ENCODE results near the gene TMEM138.

TMEM138 gene

DNA sequence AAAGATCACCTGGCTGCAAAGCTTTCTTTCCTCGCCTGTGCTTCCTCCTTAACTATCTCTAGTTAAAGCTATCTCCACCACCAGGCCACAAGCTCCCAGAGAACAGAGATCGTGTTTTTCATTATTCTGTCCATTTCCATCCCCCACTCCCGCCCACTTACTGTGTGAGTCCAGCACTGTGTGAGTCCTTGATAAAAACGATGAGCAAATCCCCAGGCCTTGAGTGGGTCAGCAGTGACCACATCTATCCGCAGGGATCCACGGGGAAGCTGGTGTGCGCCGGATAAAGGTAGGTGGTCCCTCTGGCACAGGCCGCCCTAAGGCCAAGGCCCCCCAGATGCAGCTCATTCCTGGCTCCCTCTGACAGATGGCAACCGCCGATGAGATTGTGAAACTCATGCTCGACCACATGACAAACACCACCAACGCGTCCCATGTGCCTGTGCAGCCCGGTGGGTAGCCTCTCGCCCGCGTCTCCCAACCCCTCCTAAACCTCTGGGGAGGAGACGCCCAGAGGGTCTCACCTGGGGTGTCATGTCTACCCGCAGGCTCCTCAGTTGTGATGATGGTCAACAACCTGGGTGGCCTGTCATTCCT lies 19.9 kb upstream of the TMEM138 start:
- no peak for DNase-seq

DNA sequence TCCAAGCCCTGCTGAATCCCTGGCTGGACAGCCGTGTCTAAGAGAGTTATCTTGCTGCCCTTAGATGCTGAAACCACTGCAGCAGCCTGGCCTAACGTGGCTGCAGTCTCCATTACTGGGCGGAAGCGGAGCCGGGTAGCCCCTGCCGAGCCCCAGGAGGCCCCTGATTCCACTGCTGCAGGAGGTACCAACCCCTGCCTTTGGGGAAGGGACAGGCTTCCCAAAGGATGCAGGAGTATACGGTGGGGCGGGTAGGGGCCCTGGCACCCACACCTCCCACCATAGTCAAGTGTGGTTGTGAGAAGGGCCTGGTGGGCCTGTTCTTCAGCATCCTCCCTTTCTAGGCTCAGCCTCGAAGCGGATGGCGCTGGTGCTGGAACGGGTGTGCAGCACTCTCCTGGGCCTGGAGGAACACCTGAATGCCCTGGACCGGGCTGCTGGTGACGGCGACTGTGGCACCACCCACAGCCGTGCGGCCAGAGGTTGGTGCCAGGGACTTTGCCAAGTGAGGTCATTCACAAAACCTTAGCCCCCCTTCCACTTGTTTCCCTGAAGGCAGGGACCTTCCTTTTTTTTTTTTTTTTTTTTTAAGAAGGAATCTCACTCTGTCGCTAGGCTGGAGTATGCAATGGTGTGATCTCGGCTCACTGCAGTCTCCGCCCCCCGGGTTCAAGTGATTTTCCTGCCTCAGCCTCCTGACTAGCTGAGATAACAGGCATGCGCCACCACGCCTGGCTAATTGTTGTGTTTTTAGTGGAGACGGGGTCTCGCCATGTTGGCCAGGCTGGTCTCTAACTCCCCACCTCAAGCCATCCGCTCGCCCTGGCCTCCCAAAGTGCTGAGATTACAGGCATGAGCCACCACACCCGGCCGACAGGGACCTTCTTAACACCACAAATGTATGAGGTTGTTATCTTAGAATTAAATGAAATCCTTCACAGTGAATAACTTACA lies 18.1 kb upstream of the TMEM138 start:
- no peak for DNase-seq

- DNase-seq: no peak
Observed at GRCh38 chr11:61345170-61345610, 17.0 kb upstream of the TMEM138 start.

GRCh38 chr11:61345954-61346843 lies 16.0 kb upstream of the TMEM138 start:
- DNase-seq: peak; percentile 42

DNA sequence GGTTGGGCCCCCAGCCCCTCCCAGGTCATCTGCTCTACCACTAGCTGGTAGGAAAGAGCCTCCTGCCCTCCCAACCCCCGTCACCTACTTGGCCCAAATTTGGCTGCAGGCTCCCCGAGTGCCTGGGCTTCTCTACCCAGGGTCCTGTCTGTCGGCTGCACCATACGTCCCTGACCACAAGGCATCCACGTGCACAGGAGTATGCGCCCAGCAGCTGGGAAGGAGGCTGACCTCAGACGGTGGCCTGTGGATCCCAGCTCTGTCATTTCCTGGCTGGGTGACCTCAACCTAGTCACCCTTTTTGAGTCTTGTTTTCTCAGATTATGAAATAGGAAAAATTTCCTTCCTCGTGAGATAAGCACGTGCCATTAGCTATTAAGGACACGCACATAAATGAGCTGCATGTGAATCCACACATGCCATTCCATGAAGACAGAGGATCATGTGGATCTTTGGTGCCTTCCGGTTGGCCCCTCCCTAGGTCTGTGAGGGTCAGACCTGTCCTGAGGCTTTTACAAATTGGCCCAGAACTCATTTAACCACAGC lies 14.2 kb upstream of the TMEM138 start:
- DNase-seq: no peak

- no peak for DNase-seq
Observed at GRCh38 chr11:61349189-61349751, 12.9 kb upstream of the TMEM138 start.

GRCh38 chr11:61349916-61350315 lies 12.3 kb upstream of the TMEM138 start:
- DNase-seq: no peak

DNA sequence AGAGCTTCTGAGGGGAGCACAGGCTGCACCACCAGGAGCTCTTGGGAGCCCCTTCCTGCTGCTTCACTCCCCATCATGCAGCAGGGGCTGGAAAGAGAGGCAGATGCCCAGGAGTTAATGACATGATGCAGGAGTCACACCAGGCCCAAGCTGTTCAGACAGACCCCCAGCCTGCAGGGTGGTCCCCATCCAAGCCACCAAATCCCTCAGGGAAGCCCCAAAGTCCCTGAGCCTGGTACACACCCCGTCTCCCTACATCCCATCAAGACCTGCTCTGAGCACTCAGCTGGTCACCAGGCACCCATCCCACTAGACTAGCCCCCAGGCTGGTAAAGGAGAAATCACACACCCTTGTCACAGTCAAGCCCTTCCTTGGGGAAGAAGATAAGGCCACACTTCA lies 11.8 kb upstream of the TMEM138 start:
- no peak for DNase-seq

GRCh38 chr11:61350803-61351202 lies 11.4 kb upstream of the TMEM138 start:
- DNase-seq: no peak

DNA sequence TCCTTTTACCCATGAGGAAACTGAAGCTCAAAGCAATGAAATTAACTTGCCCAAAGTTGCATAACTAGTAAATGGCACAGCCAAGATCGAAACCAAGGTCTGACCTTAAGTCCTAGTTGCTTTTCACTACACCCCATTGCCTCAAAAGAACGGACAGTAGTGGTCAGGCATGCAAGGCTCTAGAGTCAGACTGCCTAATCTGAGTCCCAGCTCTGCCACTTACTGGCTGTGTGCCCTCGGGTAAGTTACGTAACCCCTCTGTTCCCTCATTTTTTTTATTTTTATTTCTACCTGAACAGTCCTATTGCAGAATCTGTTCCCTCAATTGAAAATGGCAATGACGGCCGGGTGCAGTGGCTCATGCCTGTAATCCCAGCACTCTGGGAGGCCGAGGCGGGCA lies 10.1 kb upstream of the TMEM138 start:
- DNase-seq: no peak

- DNase-seq: no peak
Observed at GRCh38 chr11:61353131-61354067, 8.8 kb upstream of the TMEM138 start.

GRCh38 chr11:61354208-61354607 lies 8.0 kb upstream of the TMEM138 start:
- DNase-seq: no peak

DNA sequence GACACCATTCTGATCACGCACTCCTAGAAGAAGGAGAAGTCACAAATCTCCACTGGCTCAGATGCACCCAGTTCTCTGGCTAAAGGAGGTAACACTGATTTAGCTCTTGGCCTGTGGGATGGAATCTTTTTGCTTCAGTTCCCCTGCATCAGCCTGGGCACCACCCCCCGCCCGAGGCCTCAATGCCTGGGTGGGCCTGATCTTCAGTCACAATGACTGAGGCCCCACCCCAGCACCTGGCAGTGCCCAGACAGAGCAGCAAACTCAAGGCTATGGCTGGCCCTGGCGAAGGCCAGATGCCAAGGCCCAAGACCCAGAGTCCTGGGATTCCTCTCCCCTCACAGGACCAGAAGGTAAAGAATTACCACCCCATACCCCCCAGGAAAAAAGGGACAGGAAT lies 5.5 kb upstream of the TMEM138 start:
- no peak for DNase-seq

GRCh38 chr11:61357233-61357893 lies 4.8 kb upstream of the TMEM138 start:
- DNase-seq: no peak

GRCh38 chr11:61357894-61358239 lies 4.3 kb upstream of the TMEM138 start:
- DNase-seq: no peak

- DNase-seq: no peak
Observed at GRCh38 chr11:61358566-61358965, 3.6 kb upstream of the TMEM138 start.

GRCh38 chr11:61359516-61359915 lies 2.7 kb upstream of the TMEM138 start:
- DNase-seq: no peak

GRCh38 chr11:61361237-61361740 lies 885 bp upstream of the TMEM138 start:
- DNase-seq: no peak

- peak; percentile 36 for DNase-seq
Observed at GRCh38 chr11:61362542-61362875, 335 bp downstream of the TMEM138 start.

- no peak for DNase-seq
Observed at GRCh38 chr11:61364012-61364675, 2.0 kb downstream of the TMEM138 start.
